NCI-H2196 (cell line): ENCODE data around the gene RSPRY1.
A peak's percentile ranks its signal among the peaks of the same experiment; 100 is the strongest.
"Not testable (repeated sequence)": the region's sequence is repeated elsewhere in the genome, so short reads cannot be mapped to it uniquely, and the experiment has no call there.

ENCODE experiments used
- DNase-seq: peaks from one replicate; lab custom pipeline; 2025; ENCODE audit not compliant: unreplicated experiment; lab: John Stamatoyannopoulos, UW

RSPRY1 gene

GRCh38 chr16:57252148-57252721 is 66.1 kb downstream of the RSPRY1 start:
- DNase-seq, result no peak

DNA sequence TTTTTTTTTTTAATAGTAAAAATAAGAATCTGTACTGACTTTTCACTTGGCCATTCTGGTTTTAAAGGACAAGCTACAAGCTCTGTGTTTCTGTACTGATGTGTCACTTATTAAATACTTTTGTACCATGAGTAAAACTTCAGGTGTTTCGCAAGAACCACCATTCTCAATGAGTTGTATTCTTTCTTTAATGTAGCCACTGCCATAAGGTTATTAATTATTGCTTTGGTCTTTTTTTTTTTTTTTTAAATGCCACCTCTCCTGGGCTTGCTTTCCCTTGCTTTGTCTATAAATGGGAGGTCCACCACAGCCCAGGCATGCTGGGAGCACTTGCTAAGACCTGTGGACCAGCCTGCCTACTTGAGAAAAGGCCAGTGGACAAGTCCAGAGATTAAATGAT is 67.3 kb downstream of the RSPRY1 start:
- DNase-seq, result no peak

DNA sequence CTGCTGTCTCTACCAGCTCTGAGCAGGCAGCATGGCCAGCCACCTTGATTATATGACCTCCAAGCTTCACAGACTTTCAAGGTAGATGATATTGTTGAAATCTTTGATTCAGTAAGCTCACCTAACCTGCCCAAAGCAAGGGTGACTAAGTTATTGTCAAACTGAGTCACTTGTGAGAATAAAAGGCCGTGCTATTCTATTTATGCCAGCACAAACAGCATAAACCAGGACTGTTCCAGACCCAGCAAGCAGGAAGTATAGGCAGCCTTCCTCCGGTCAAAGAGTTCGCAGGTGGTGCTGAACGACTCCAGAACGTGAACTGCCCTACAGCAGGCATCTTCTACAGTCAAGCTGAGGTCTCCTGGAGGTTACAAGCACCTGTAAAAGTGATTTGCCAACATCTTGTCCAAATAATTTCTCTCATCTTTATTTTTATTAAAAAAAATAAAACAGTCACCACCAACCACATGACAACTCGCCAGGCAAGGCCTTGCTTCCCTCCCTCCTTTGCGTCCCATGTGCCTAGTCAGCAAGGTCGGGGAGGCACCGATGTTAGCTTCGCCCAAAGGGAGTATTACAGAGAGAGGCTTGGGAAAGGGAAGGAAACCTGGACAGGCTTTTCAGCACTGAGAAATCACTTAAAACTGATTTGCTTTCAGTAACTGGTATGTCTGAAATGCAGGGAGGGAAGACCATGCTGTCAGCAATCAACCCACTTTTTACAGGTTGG is 69.7 kb downstream of the RSPRY1 start:
- DNase-seq, result no peak

GRCh38 chr16:57256601-57257395 is 70.7 kb downstream of the RSPRY1 start:
- no peak for DNase-seq

GRCh38 chr16:57257455-57258070 is 71.4 kb downstream of the RSPRY1 start:
- no peak for DNase-seq

- no peak for DNase-seq
These were observed 72.2 kb downstream of the RSPRY1 start for GRCh38 chr16:57258226-57258909.

GRCh38 chr16:57258910-57259475 is 72.9 kb downstream of the RSPRY1 start:
- DNase-seq, result no peak

- no peak for DNase-seq
These were observed 74.3 kb downstream of the RSPRY1 start for GRCh38 chr16:57260294-57260929.

GRCh38 chr16:57261806-57262205 is 75.7 kb downstream of the RSPRY1 start:
- no peak for DNase-seq

DNA sequence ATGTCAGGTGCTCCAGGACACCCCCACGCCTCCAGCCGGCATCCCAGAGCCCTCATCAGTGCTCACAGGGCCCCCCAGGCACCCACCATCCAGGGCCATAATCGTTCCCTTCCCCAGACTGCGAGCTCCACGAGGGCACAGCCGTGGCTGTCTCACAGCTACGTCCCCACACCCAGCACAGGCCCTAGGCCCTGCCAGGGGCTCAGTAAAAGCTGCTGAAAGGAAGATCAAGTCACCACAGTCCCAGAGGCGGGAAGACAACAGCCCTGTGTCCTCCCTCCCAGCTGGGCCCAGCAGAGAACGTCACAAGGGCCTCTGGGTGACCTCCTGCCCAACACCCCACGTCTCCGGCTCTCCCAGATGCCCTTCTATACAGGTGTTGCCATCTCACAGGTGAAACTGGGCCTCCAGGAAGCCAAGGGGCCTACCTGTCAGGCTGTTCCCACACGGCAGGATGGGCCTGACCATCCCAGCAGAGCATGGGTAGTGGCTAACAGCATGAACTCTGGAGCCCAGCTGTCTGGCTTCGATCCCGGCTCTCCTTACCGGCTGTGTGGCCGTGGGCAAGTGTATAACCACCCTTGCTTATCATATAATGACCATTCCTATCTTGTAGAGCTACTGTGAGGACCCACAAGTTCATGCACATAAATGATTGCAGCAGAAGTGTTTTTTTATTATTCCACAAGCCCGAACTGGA is 76.9 kb downstream of the RSPRY1 start:
- DNase-seq, result no peak

DNA sequence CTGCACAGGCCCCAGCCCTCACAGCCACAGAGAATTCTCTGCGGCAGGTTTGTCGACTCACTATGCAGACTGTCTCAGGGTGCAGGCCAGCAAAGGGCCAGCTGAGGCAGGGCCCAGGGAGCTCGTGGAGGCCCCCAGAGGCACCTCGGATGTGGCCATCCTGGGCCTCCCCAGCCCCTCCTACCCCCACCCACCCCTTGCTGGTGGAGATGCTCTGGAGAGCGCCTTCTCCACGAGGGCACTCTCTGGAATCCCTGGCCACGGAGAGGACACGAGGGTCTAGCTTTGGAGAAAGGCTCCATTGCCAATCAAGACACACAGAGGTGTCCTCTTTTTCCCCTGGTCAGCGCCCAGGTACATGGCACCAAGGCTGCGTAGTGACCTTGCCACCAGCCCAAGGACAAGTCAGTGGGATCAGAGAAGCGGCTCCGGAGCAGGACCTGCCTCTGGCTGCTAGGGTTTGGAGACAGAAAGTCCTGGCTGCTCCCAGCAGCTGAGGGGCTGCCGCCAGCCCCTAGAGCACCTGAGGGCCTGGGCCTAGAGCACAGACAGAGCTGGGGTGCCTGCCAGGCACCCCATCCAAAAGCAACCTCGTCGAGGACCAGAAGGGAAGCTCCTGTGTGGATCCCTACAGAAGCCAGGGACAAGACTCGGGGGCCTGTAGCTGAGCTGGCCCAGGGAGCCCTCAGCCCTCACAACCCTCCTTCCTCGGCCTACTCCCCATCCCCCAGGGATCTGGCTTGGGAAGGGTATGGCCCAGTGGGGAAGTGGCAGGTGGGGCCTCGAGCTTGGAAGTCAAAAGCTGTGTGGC is 77.6 kb downstream of the RSPRY1 start:
- DNase-seq, result no peak

DNA sequence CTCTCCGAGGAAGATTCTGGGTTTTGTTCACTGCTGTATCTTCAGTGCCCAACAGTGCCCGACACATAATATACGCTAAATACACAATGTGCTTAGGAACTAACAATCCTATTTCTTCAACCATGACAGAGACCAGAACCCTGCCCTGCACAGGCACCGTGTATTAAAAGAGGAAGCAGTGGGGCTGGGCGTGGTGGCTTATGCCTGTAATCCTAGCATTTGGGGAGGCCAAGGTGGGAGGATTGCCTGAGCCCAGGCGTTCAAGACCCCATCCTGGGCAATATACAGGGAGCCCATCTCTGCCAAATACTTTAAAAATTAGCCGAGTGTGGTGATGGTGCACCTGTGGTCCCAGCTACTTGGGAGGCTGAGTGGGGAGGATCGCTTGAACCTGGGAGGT is 78.3 kb downstream of the RSPRY1 start:
- no peak for DNase-seq

GRCh38 chr16:57264950-57265371 is 78.8 kb downstream of the RSPRY1 start:
- DNase-seq, result peak; percentile 6

DNA sequence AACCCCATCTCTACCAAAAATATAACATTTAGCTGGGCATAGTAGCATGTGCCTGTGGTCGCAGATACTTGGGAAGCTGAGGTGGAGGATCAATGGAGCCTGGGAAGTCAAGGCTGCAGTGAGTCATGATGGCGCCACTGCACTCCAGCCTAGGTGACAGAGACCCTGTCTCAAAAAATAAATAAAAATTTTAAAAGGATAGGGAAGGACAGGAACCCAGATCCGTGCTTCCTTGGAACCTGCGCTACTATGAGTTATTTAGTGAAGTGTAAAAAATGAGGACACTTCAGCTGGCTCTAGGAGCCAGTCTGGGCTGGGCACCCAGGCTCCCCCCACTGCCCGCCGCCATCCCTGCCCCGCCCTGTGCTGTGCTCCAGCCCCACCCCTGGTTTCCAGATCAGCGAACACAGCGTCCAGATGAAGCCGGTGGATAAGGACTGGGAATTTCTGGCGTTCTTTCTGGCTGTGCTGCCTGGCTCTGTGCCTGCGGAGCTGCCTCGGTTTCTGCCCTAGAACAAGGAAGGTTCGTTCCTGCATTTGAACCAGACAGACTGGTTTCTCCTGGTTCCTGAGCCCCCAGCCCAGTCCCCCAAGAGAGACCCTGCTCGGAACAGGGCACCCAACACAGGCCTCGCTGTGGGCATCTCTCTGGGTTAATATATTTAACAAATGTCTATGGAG is 79.9 kb downstream of the RSPRY1 start:
- DNase-seq, result no peak

- no peak for DNase-seq
These were observed 80.6 kb downstream of the RSPRY1 start for GRCh38 chr16:57266531-57267260.

DNA sequence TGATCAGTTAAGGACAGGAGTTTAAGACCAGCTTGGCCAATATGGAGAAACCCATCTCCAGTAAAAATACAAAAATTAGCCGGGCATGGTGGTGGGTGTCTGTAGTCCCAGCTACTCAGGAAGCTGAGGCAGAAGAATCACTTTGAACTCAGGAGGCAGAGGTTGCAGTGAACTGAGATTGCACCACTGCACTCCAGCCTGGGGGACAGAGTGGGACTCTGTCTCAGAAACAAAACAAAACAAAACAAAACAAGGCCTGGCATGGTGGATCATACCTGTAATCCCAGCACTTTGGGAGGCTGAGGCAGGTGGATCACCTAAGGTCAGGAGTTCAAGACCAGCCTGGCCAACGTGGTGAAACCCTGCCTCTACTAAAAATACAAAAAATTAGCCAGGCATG is 81.2 kb downstream of the RSPRY1 start:
- not testable (repeated sequence) for DNase-seq
